ENCODE results near the gene FIS1. TPM values are rescaled to one million over a fixed set of nuclear protein-coding genes. Genes with fewer than 3 reads are reported as not detected.

Gene FIS1
- 150 TPM for polyA plus RNA-seq (2012; ENCODE audit: insufficient read length, low read depth)

GRCh38 chr7:101244375-101245146, at the start of gene FIS1:
Gene FIS1 (minus strand): TSS chr7:101245081. CDS start chr7:101245004, 77 bp downstream.
- TF ChIP-seq POLR2AphosphoS5 (IDR thresholded peaks at IDR 0.05; ENCODE audit: low read depth, low read length) (peak; percentile 82), FOXP2 (optimal IDR thresholded peaks at IDR 0.05; ENCODE audit: borderline replicate concordance, extremely low read depth, extremely low read length, insufficient read depth) (no peak), SIN3A (IDR thresholded peaks at IDR 0.05; ENCODE audit: borderline replicate concordance, insufficient read depth, low read length) (peak; percentile 87; the same call in 1 of the 2 replicates), TAF1 (IDR thresholded peaks at IDR 0.05; ENCODE audit: borderline replicate concordance, insufficient read depth, low read length) (peak; percentile 55; the same call in 1 of the 2 replicates)
- TF ChIP-seq, protein P1, sequence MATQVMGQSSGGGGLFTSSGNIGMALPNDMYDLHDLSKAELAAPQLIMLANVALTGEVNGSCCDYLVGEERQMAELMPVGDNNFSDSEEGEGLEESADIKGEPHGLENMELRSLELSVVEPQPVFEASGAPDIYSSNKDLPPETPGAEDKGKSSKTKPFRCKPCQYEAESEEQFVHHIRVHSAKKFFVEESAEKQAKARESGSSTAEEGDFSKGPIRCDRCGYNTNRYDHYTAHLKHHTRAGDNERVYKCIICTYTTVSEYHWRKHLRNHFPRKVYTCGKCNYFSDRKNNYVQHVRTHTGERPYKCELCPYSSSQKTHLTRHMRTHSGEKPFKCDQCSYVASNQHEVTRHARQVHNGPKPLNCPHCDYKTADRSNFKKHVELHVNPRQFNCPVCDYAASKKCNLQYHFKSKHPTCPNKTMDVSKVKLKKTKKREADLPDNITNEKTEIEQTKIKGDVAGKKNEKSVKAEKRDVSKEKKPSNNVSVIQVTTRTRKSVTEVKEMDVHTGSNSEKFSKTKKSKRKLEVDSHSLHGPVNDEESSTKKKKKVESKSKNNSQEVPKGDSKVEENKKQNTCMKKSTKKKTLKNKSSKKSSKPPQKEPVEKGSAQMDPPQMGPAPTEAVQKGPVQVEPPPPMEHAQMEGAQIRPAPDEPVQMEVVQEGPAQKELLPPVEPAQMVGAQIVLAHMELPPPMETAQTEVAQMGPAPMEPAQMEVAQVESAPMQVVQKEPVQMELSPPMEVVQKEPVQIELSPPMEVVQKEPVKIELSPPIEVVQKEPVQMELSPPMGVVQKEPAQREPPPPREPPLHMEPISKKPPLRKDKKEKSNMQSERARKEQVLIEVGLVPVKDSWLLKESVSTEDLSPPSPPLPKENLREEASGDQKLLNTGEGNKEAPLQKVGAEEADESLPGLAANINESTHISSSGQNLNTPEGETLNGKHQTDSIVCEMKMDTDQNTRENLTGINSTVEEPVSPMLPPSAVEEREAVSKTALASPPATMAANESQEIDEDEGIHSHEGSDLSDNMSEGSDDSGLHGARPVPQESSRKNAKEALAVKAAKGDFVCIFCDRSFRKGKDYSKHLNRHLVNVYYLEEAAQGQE (IDR thresholded peaks at IDR 0.05; ENCODE audit: insufficient read depth in 1 of 2, low read depth in 2 of 2, low read length in 2 of 2), result no peak

DNA sequence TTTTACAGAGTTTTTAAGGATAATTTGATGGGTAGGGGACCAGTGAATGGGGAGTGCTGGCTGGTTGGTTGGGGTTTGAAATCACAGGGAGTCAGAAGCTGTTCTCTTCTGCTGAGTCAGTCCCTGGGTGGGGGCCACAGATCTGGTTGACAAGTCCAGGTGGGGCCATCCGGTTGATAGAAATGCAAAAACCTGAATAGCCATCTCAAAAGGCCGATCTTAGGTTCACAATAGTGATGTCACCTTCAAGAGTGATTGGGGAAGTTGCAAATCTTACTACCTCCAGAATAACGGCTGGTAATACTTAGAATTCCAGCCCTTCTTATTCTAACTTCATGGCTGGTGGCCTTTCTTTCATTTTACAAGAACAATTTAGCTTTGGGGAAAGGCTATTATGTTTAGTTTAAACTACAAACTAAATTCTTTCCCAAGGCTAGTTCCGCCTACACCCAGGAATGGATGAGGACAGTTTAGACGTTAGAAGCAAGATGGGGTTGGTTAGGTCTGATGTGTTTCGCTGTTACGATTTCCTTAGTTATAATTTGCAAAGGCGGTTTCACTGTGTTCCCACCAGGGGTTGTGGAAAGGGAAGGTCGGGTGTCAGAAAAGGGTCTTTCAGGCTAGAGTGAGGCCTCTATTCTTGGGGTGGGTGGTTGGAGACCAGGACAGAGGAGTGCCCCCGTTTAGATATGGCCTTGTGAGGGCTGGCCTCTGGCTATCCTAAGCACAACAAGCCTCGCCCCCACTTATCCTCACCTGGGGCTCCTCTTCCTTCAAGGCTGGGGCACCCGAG, 49.4 kb upstream of the FIS1 start:
- TF ChIP-seq POLR2AphosphoS5 (IDR thresholded peaks at IDR 0.05; ENCODE audit: low read depth, low read length) (no peak), FOXP2 (optimal IDR thresholded peaks at IDR 0.05; ENCODE audit: borderline replicate concordance, extremely low read depth, extremely low read length, insufficient read depth) (no peak), SIN3A (IDR thresholded peaks at IDR 0.05; ENCODE audit: borderline replicate concordance, insufficient read depth, low read length) (no peak), TAF1 (IDR thresholded peaks at IDR 0.05; ENCODE audit: borderline replicate concordance, insufficient read depth, low read length) (no peak)
- TF ChIP-seq, protein P1 (IDR thresholded peaks at IDR 0.05; ENCODE audit: insufficient read depth in 1 of 2, low read depth in 2 of 2, low read length in 2 of 2), result no peak

- TF ChIP-seq POLR2AphosphoS5 (IDR thresholded peaks at IDR 0.05; ENCODE audit: low read depth, low read length) (no peak), FOXP2 (optimal IDR thresholded peaks at IDR 0.05; ENCODE audit: borderline replicate concordance, extremely low read depth, extremely low read length, insufficient read depth) (no peak)
- TF ChIP-seq, protein P1 (IDR thresholded peaks at IDR 0.05; ENCODE audit: insufficient read depth in 1 of 2, low read depth in 2 of 2, low read length in 2 of 2), result no peak
Observed at GRCh38 chr7:101288439-101288838, 43.6 kb upstream of the FIS1 start.

- no peak for TF ChIP-seq SIN3A (IDR thresholded peaks at IDR 0.05; ENCODE audit: borderline replicate concordance, insufficient read depth, low read length)
Observed at GRCh38 chr7:101287032-101287431, 42.2 kb upstream of the FIS1 start.

GRCh38 chr7:101285171-101285570, 40.3 kb upstream of the FIS1 start:
- TF ChIP-seq SIN3A (IDR thresholded peaks at IDR 0.05; ENCODE audit: borderline replicate concordance, insufficient read depth, low read length), result no peak
- TF ChIP-seq, protein P1 (IDR thresholded peaks at IDR 0.05; ENCODE audit: insufficient read depth in 1 of 2, low read depth in 2 of 2, low read length in 2 of 2), result no peak

All from PFSK-1 (cell line).